GM23338 (cell line): ENCODE measurements around the gene ST7L.

Source experiments
- CREB1 ChIP-seq: fragments of 250-450 bp; sonication (Bioruptor Pico); IDR thresholded peaks from 2 replicates; pipeline ENCODE4 v1.5.0; 2020; ENCODE audit warnings: low read depth, mild to moderate bottlenecking, moderate library complexity
- EZH2 ChIP-seq: fragments of 200-600 bp; sonication (generic); IDR thresholded peaks from one replicate; pipeline ENCODE4 v1.8.0; 2017; ENCODE audit warnings: antibody characterized with exemption, mild to moderate bottlenecking, low read depth; ENCODE audit not compliant: unreplicated experiment
- EZH2phosphoT487 ChIP-seq: fragments of 200-600 bp; sonication (generic); IDR thresholded peaks from one replicate; pipeline ENCODE4 v1.8.1; 2018; ENCODE audit warnings: antibody characterized with exemption; ENCODE audit not compliant: unreplicated experiment
- JUNB ChIP-seq: IDR thresholded peaks from one replicate; pipeline ENCODE4 v1.6.1; 2016; ENCODE audit warnings: antibody characterized with exemption; ENCODE audit not compliant: unreplicated experiment
- POLR2AphosphoS5 ChIP-seq: IDR thresholded peaks from 2 replicates; pipeline ENCODE4 v1.6.1; 2016; ENCODE audit warnings: antibody characterized with exemption, low read depth
- STAT1 ChIP-seq: IDR thresholded peaks from one replicate; pipeline ENCODE4 v1.6.1; 2016; ENCODE audit warnings: antibody characterized with exemption; ENCODE audit not compliant: unreplicated experiment
- ZNF331 ChIP-seq: fragments of 250-450 bp; sonication (Bioruptor Pico); IDR thresholded peaks from 2 replicates; pipeline ENCODE4 v1.5.0; 2020; ENCODE audit warnings: low read depth, mild to moderate bottlenecking, moderate library complexity
- TF ChIP-seq, protein P1 (sequence below), 2 experiments: fragments of 200-600 bp in 1 of 2; sonication (generic) in 1 of 2; conservative IDR thresholded peaks; 2 replicates each; pipeline versions ENCODE4 v1.5.1 to v1.6.1; 2016 to 2017; ENCODE audit warnings: antibody characterized with exemption in 2 of 2, low read depth in 2 of 2, mild to moderate bottlenecking in 2 of 2, moderate library complexity in 1 of 2

DNA sequence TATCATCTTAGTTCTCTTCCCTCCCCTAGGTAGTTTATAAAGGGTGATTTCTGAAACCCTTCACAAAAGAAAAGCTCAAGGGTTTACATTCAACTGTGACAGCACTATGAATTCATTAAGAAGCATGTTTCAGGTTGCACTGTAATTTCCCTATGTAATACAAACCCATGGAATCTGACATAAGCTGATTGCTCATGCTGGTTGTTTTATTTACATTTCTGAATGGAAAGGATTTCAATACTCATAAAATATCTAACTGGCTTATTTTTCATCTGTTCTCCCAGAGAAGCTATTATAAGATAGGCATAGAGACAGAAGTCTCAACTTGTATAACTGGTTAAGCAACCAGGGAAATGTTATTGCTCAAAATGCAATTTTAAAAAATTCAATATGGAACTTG, 89.6 kb downstream of the ST7L start:
- no peak for TF ChIP-seq EZH2
- TF ChIP-seq EZH2phosphoT487 = no peak
- TF ChIP-seq ZNF331 (CRISPR knock-in tag) = no peak
- TF ChIP-seq STAT1 = no peak
- TF ChIP-seq, protein P1, sequence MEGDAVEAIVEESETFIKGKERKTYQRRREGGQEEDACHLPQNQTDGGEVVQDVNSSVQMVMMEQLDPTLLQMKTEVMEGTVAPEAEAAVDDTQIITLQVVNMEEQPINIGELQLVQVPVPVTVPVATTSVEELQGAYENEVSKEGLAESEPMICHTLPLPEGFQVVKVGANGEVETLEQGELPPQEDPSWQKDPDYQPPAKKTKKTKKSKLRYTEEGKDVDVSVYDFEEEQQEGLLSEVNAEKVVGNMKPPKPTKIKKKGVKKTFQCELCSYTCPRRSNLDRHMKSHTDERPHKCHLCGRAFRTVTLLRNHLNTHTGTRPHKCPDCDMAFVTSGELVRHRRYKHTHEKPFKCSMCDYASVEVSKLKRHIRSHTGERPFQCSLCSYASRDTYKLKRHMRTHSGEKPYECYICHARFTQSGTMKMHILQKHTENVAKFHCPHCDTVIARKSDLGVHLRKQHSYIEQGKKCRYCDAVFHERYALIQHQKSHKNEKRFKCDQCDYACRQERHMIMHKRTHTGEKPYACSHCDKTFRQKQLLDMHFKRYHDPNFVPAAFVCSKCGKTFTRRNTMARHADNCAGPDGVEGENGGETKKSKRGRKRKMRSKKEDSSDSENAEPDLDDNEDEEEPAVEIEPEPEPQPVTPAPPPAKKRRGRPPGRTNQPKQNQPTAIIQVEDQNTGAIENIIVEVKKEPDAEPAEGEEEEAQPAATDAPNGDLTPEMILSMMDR (conservative IDR thresholded peaks at IDR 0.05; ENCODE audit: low read depth in 2 of 2) = no peak
- no peak for TF ChIP-seq JUNB
- TF ChIP-seq CREB1 (CRISPR knock-in tag) = no peak
- no peak for TF ChIP-seq POLR2AphosphoS5
